GM13976 (cell line): ENCODE measurements around the gene NOP10.

Experiments
- DNase-seq: peaks from one replicate; pipeline ENCODE4 v3.0.0; 2012; ENCODE audit warnings: low spot score
- in situ Hi-C: fragments of 300-500 bp; cut with MboI; formaldehyde crosslinking; loops from one replicate; pipeline ENCODE4 v1.12.0; 2022; ENCODE audit warnings: low sequenced_read_pairs, mixed read lengths, inconsistent platforms; ENCODE audit not compliant: unreplicated experiment
- TF ChIP-seq, protein P1 (sequence below): IDR thresholded peaks from 2 replicates; pipeline ENCODE4 v1.5.1; 2012; ENCODE audit warnings: borderline replicate concordance, mild to moderate bottlenecking; ENCODE audit not compliant: insufficient read depth; ENCODE audit errors: extremely low read depth, missing control alignments, control extremely low read depth

Gene NOP10

DNA sequence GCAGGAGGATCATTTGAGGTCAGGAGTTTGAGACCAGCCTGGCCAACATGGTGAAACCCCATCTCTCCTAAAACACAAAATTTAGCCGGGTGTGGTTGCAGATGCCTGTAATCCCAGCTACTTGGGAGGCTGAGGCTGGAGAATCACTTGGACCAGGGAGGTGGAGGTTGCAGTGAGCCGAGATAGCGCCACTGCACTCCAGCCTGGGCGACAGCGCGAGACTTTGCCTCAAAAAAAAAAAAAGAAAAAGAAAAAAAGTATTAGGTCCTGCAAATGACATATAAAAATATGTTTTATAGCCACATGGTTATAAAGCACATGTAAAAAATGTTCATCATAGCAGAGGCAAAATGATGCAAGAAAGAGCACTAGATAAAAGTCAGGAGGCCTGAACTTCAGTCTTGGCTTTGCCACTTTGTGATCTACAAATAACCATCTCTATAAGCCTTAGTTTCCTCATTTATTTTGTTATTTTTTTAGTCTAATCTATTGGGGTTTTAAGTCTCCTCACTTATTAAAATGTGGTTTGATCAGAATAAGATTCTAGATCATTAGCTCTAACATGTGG is 10.3 kb downstream of the NOP10 start:
- TF ChIP-seq, protein P1, sequence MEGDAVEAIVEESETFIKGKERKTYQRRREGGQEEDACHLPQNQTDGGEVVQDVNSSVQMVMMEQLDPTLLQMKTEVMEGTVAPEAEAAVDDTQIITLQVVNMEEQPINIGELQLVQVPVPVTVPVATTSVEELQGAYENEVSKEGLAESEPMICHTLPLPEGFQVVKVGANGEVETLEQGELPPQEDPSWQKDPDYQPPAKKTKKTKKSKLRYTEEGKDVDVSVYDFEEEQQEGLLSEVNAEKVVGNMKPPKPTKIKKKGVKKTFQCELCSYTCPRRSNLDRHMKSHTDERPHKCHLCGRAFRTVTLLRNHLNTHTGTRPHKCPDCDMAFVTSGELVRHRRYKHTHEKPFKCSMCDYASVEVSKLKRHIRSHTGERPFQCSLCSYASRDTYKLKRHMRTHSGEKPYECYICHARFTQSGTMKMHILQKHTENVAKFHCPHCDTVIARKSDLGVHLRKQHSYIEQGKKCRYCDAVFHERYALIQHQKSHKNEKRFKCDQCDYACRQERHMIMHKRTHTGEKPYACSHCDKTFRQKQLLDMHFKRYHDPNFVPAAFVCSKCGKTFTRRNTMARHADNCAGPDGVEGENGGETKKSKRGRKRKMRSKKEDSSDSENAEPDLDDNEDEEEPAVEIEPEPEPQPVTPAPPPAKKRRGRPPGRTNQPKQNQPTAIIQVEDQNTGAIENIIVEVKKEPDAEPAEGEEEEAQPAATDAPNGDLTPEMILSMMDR, result no peak
- in situ Hi-C loops, result no loop called here

DNA sequence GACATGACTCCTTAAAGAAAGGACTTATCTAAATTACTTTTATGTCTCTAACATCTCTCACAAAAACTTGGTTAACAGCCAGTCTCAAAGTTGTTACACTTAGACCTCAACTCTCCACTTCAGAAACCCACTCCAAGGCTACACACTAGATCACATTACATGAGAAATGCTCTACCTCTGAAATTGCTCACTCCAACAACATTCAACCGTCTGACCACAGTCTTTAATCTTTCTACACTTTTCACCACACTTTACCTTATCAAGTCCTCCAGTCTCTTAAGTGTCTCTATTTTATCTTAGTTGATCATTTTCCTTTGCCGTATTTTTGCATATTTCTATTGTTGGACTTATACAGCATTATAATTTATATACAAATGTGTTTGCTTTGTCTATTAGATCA is 11.1 kb downstream of the NOP10 start:
- DNase-seq, result no peak
- in situ Hi-C loops, result no loop called here
- TF ChIP-seq, protein P1, result no peak

More for the DNA sequence above, 10.3 kb downstream of the NOP10 start:
- DNase-seq, result no peak

DNA sequence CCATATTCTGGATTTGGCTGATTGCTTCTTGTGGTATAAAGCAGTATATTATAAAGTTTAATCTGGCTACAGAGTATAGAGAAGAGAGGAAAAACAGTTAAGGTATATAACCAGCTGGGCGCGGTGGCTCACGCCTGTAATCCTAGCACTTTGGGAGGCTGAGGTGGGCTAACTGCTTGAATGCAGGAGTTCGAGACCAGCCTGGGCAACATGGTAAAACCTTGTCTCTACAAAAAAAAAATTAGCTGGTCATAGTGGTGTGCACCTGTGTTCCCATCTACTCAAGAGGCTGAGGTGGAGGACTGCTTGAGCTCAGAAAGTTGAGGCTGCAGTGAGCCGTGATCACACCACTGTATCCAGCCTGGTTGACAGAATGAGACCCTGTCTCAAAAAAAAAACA is 12.7 kb downstream of the NOP10 start:
- TF ChIP-seq, protein P1, result no peak
- in situ Hi-C loops, result no loop called here

DNA sequence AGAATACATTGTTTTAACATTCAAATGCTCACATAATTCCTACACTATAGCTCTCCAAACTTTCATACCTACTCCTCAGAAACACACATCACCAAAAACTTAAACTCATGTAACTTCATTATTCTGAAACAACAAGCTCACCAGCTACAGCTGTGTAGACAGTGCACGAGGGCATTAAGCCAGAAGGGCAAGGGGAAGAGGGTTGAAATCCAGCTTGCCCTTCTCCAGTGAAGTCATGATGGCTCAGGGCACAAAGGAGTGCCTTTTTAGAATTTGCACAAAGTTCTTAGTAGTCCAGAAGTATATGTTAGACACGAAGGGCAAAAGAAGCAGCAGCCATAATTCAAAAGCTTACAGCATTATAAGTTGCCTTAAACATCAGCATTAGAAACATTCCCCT is 13.9 kb downstream of the NOP10 start:
- TF ChIP-seq, protein P1, result no peak
- no peak for DNase-seq
- in situ Hi-C loops, result no loop called here

More for the DNA sequence above, 12.7 kb downstream of the NOP10 start:
- DNase-seq, result no peak

DNA sequence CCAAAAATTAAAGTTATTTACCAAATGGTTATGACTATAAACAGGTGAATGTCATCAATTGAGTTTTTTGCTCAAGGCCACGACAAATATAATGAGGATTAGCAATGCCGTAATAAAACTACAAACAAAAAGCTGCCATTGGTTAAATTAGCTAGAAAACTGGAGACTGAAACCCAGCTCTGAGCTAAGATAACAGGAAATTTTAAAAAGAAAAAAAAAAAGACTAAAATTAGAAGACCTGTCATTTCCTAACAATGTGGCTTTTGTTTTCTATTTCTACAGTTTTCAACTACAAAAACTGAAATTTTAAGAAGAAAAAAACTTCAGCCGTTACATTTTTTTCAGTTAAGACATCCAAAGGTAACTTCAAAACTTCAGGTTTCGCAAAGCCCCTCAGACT is 15.0 kb downstream of the NOP10 start:
- TF ChIP-seq, protein P1, result no peak
- in situ Hi-C loops, result no loop called here
- no peak for DNase-seq

DNA sequence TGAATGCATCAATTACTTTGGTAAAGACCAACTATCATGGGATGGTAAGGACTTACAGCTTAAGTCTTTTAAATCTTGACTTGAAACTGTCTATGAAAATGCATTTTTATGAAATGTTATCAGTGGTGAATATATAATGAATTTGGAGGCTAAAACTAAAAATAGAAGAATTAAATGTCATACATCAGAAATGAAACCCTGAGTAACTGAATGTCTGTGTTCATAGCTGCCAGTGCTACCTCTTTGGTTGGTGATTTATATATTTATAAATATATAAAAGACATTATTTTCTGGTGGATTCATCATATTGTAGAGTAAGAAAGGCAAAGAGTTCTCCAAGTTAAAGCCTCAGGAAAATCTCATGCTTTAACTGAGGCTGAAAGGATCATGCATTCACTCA is 17.6 kb downstream of the NOP10 start:
- DNase-seq, result no peak
- TF ChIP-seq, protein P1, result no peak
- in situ Hi-C loops, result no loop called here
